ENCODE results near the gene CRYBG2. TPM values are rescaled to one million over a fixed set of nuclear protein-coding genes. Genes with fewer than 3 reads are reported as not detected.

The CRYBG2 gene
- total RNA-seq, 1 donor from 2014 or later = 0.98 TPM

GRCh38 chr1:26282401-26282918 lies 71.5 kb downstream of the CRYBG2 start:
- no peak for DNase-seq (ENCODE audit: low spot score)
- peaks cover 78% of the 10 kb centered on the region for H3K4me1 Mint-ChIP-seq (ENCODE audit: low read depth)
- peak overlapping the region; percentile 100 for H3K27ac Mint-ChIP-seq
- H3K27me3 Mint-ChIP-seq (ENCODE audit: low read depth) = no peaks in the 10 kb centered on the region
- no peaks in the 10 kb centered on the region for H3K9me3 Mint-ChIP-seq
- intact Hi-C loops (cut with micrococcal nuclease) = loop anchor here (10.0 kb wide), 1 partner anchor 262 kb away; no protein-coding TSS in a partner anchor
- peak overlapping the region; percentile 43 for H3K4me3 Mint-ChIP-seq (ENCODE audit: low read depth)
- H3K36me3 Mint-ChIP-seq (ENCODE audit: low read depth) = peaks cover 56% of the 10 kb centered on the region

GRCh38 chr1:26281971-26282370 lies 72.0 kb downstream of the CRYBG2 start:
- intact Hi-C loops (cut with micrococcal nuclease) = loop anchor here (10.0 kb wide), 1 partner anchor 263 kb away; no protein-coding TSS in a partner anchor
- H3K4me1 Mint-ChIP-seq (ENCODE audit: low read depth) = peaks cover 76% of the 10 kb centered on the region
- H3K9me3 Mint-ChIP-seq = no peaks in the 10 kb centered on the region
- no peaks in the 10 kb centered on the region for H3K27me3 Mint-ChIP-seq (ENCODE audit: low read depth)
- peak overlapping the region; percentile 93 for H3K4me3 Mint-ChIP-seq (ENCODE audit: low read depth)
- H3K27ac Mint-ChIP-seq = peak overlapping the region; percentile 70
- DNase-seq (ENCODE audit: low spot score) = no peak
- peaks cover 58% of the 10 kb centered on the region for H3K36me3 Mint-ChIP-seq (ENCODE audit: low read depth)

- DNase-seq (ENCODE audit: low spot score) = no peak
- Mint-ChIP-seq H3K9me3 (no peaks in the 10 kb centered on the region), H3K27me3 (ENCODE audit: low read depth) (no peaks in the 10 kb centered on the region), H3K4me1 (ENCODE audit: low read depth) (peaks cover 76% of the 10 kb centered on the region), H3K27ac (peak overlapping the region; percentile 70), H3K36me3 (ENCODE audit: low read depth) (peaks cover 65% of the 10 kb centered on the region), H3K4me3 (ENCODE audit: low read depth) (peak overlapping the region; percentile 93)
- intact Hi-C loops (cut with micrococcal nuclease) = loop anchor here (10.0 kb wide), 1 partner anchor 263 kb away; no protein-coding TSS in a partner anchor
Measured at GRCh38 chr1:26281091-26281958, 72.6 kb downstream of the CRYBG2 start.

GRCh38 chr1:26280333-26281042 lies 73.4 kb downstream of the CRYBG2 start:
- intact Hi-C loops (cut with micrococcal nuclease) = loop anchor here (10.0 kb wide), 1 partner anchor 264 kb away; no protein-coding TSS in a partner anchor
- Mint-ChIP-seq H3K4me1 (ENCODE audit: low read depth) (peaks cover 79% of the 10 kb centered on the region), H3K9me3 (no peaks in the 10 kb centered on the region), H3K4me3 (ENCODE audit: low read depth) (peak overlapping the region; percentile 93), H3K36me3 (ENCODE audit: low read depth) (peaks cover 69% of the 10 kb centered on the region), H3K27me3 (ENCODE audit: low read depth) (no peaks in the 10 kb centered on the region), H3K27ac (peak overlapping the region; percentile 83)
- no peak for DNase-seq (ENCODE audit: low spot score)

GRCh38 chr1:26279456-26280332 lies 74.2 kb downstream of the CRYBG2 start, which contains the start of gene SH3BGRL3:
SH3BGRL3 (plus strand) TSS chr1:26280086; CDS start chr1:26280156, 70 bp downstream.
- peak within 1 kb of the TSS; percentile 97 for H3K27ac Mint-ChIP-seq

GRCh38 chr1:26278724-26279455 lies 75.0 kb downstream of the CRYBG2 start:
- Mint-ChIP-seq H3K36me3 (ENCODE audit: low read depth) (peaks cover 73% of the 10 kb centered on the region), H3K27ac (peak overlapping the region; percentile 97), H3K27me3 (ENCODE audit: low read depth) (no peaks in the 10 kb centered on the region), H3K4me3 (ENCODE audit: low read depth) (peak overlapping the region; percentile 83), H3K4me1 (ENCODE audit: low read depth) (peaks cover 77% of the 10 kb centered on the region), H3K9me3 (no peaks in the 10 kb centered on the region)
- peak; percentile 34 for DNase-seq (ENCODE audit: low spot score)
- intact Hi-C loops (cut with micrococcal nuclease) = loop anchor here (5.0 kb wide), 3 partner anchors 83 to 193 kb away; partner anchors contain the start of gene HMGN2

More at GRCh38 chr1:26279456-26280332, 74.2 kb downstream of the CRYBG2 start, which contains the start of gene SH3BGRL3:
- peaks cover 76% of the 10 kb centered on the region for H3K4me1 Mint-ChIP-seq (ENCODE audit: low read depth)
- intact Hi-C loops (cut with micrococcal nuclease) = loop anchor here (5.0 to 10.0 kb wide), 4 partner anchors 83 to 265 kb away; partner anchors contain the start of gene HMGN2
- H3K27me3 Mint-ChIP-seq (ENCODE audit: low read depth) = no peaks in the 10 kb centered on the region
- peak within 1 kb of the TSS; percentile 93 for H3K4me3 Mint-ChIP-seq (ENCODE audit: low read depth)
- peaks cover 71% of the 10 kb centered on the region for H3K36me3 Mint-ChIP-seq (ENCODE audit: low read depth)
- DNase-seq (ENCODE audit: low spot score) = peak; percentile 84
- H3K9me3 Mint-ChIP-seq = no peaks in the 10 kb centered on the region

GRCh38 chr1:26278303-26278702 lies 75.6 kb downstream of the CRYBG2 start:
- DNase-seq (ENCODE audit: low spot score) = no peak
- peak overlapping the region; percentile 41 for H3K4me3 Mint-ChIP-seq (ENCODE audit: low read depth)

GRCh38 chr1:26277719-26278118 lies 76.2 kb downstream of the CRYBG2 start:
- peak overlapping the region; percentile 97 for H3K27ac Mint-ChIP-seq
- intact Hi-C loops (cut with micrococcal nuclease) = loop anchor here (5.0 kb wide), 3 partner anchors 85 to 195 kb away; partner anchors contain the start of gene HMGN2
- peak overlapping the region; percentile 41 for H3K4me3 Mint-ChIP-seq (ENCODE audit: low read depth)
- H3K4me1 Mint-ChIP-seq (ENCODE audit: low read depth) = peaks cover 65% of the 10 kb centered on the region
- no peak for DNase-seq (ENCODE audit: low spot score)
- no peaks in the 10 kb centered on the region for H3K9me3 Mint-ChIP-seq
- no peaks in the 10 kb centered on the region for H3K27me3 Mint-ChIP-seq (ENCODE audit: low read depth)
- H3K36me3 Mint-ChIP-seq (ENCODE audit: low read depth) = peaks cover 69% of the 10 kb centered on the region

More at GRCh38 chr1:26278303-26278702, 75.6 kb downstream of the CRYBG2 start:
- Mint-ChIP-seq H3K27ac (peak overlapping the region; percentile 97), H3K27me3 (ENCODE audit: low read depth) (no peaks in the 10 kb centered on the region), H3K4me1 (ENCODE audit: low read depth) (peaks cover 71% of the 10 kb centered on the region), H3K9me3 (no peaks in the 10 kb centered on the region), H3K36me3 (ENCODE audit: low read depth) (peaks cover 69% of the 10 kb centered on the region)
- intact Hi-C loops (cut with micrococcal nuclease) = loop anchor here (5.0 kb wide), 3 partner anchors 84 to 194 kb away; partner anchors contain the start of gene HMGN2

- Mint-ChIP-seq H3K4me3 (ENCODE audit: low read depth) (peak overlapping the region; percentile 14), H3K27me3 (ENCODE audit: low read depth) (no peaks in the 10 kb centered on the region)
Measured at GRCh38 chr1:26277261-26277661, 76.7 kb downstream of the CRYBG2 start.

GRCh38 chr1:26276432-26276838 lies 77.5 kb downstream of the CRYBG2 start:
- Mint-ChIP-seq H3K9me3 (no peaks in the 10 kb centered on the region), H3K27ac (peak overlapping the region; percentile 97), H3K4me1 (ENCODE audit: low read depth) (peaks cover 56% of the 10 kb centered on the region), H3K27me3 (ENCODE audit: low read depth) (no peaks in the 10 kb centered on the region), H3K4me3 (ENCODE audit: low read depth) (peak overlapping the region; percentile 64), H3K36me3 (ENCODE audit: low read depth) (peaks cover 68% of the 10 kb centered on the region)
- no peak for DNase-seq (ENCODE audit: low spot score)
- intact Hi-C loops (cut with micrococcal nuclease) = loop anchor here (1.0 to 5.0 kb wide), 6 partner anchors 8 to 196 kb away; partner anchors contain the start of gene HMGN2

More at GRCh38 chr1:26277261-26277661, 76.7 kb downstream of the CRYBG2 start:
- Mint-ChIP-seq H3K9me3 (no peaks in the 10 kb centered on the region), H3K36me3 (ENCODE audit: low read depth) (peaks cover 67% of the 10 kb centered on the region), H3K4me1 (ENCODE audit: low read depth) (peaks cover 61% of the 10 kb centered on the region), H3K27ac (peak overlapping the region; percentile 97)
- intact Hi-C loops (cut with micrococcal nuclease) = loop anchor here (5.0 kb wide), 3 partner anchors 85 to 195 kb away; partner anchors contain the start of gene HMGN2
- DNase-seq (ENCODE audit: low spot score) = no peak
